ENCODE results near the gene TTYH1. TPM values are rescaled to one million over a fixed set of nuclear protein-coding genes. Genes with fewer than 3 reads are reported as not detected.

The TTYH1 gene
- total RNA-seq, 1 donor from 2014 or later: not detected

- TF ChIP-seq, protein P1, sequence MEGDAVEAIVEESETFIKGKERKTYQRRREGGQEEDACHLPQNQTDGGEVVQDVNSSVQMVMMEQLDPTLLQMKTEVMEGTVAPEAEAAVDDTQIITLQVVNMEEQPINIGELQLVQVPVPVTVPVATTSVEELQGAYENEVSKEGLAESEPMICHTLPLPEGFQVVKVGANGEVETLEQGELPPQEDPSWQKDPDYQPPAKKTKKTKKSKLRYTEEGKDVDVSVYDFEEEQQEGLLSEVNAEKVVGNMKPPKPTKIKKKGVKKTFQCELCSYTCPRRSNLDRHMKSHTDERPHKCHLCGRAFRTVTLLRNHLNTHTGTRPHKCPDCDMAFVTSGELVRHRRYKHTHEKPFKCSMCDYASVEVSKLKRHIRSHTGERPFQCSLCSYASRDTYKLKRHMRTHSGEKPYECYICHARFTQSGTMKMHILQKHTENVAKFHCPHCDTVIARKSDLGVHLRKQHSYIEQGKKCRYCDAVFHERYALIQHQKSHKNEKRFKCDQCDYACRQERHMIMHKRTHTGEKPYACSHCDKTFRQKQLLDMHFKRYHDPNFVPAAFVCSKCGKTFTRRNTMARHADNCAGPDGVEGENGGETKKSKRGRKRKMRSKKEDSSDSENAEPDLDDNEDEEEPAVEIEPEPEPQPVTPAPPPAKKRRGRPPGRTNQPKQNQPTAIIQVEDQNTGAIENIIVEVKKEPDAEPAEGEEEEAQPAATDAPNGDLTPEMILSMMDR (IDR thresholded peaks at IDR 0.05; ENCODE audit: insufficient read depth, low read length, severe bottlenecking): peak; percentile 75
- H3K4me3 ChIP-seq (ENCODE audit: low read depth, low read length): no peak overlapping the region
- peak; percentile 36 for DNase-seq (ENCODE audit: low read depth)
- H3K27me3 ChIP-seq (ENCODE audit: control insufficient read depth, insufficient read depth, low read length): no peaks in the 10 kb centered on the region
- no peak for FAIRE-seq
- H3K36me3 ChIP-seq (ENCODE audit: control insufficient read depth, insufficient read depth, low read length): no peaks in the 10 kb centered on the region
Observed at GRCh38 chr19:54478677-54479266, 63.5 kb downstream of the TTYH1 start.

GRCh38 chr19:54480051-54480450 lies 64.8 kb downstream of the TTYH1 start:
- TF ChIP-seq, protein P1 (IDR thresholded peaks at IDR 0.05; ENCODE audit: insufficient read depth, low read length, severe bottlenecking): no peak
- H3K4me3 ChIP-seq (ENCODE audit: low read depth, low read length): no peak overlapping the region
- no peaks in the 10 kb centered on the region for H3K27me3 ChIP-seq (ENCODE audit: control insufficient read depth, insufficient read depth, low read length)
- DNase-seq (ENCODE audit: low read depth) (no peak), FAIRE-seq (no peak)
- no peaks in the 10 kb centered on the region for H3K36me3 ChIP-seq (ENCODE audit: control insufficient read depth, insufficient read depth, low read length)

DNA sequence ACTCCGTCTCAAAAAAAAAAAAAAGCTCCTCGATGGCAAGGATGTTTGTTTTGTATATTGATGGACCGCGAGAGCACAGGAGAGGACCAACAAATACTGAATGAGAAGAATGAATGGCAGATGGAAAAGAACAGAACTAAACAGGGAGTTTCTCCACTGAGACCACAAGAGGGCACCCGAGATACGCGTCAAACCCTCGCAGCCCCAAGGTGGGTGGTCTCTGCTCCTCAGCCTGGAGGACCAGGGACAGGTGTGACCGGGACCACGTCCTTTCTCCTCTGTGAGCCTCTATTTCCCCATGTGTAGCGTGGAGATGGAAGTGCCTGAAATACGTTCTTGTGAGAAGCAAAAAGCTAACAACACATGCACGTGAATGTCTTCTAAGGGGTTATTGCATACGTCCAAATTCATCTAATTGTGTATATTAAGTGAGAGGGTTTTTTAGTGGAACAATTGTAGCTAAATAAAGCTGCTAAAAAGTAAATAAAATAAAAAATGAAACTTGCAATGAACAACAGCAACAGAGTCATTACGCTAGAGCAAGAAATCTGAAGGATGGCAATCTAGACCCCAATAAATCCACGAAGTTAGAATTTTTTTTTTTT lies 66.2 kb downstream of the TTYH1 start:
- Histone ChIP-seq H3K27me3 (ENCODE audit: control insufficient read depth, insufficient read depth, low read length) (no peaks in the 10 kb centered on the region), H3K4me3 (ENCODE audit: low read depth, low read length) (no peak overlapping the region), H3K36me3 (ENCODE audit: control insufficient read depth, insufficient read depth, low read length) (no peaks in the 10 kb centered on the region)
- DNase-seq (ENCODE audit: low read depth) (peak; percentile 30), FAIRE-seq (no peak)
- TF ChIP-seq, protein P1 (IDR thresholded peaks at IDR 0.05; ENCODE audit: insufficient read depth, low read length, severe bottlenecking): peak; percentile 82

- Histone ChIP-seq H3K4me3 (ENCODE audit: low read depth, low read length) (no peak overlapping the region), H3K27me3 (ENCODE audit: control insufficient read depth, insufficient read depth, low read length) (no peaks in the 10 kb centered on the region), H3K36me3 (ENCODE audit: control insufficient read depth, insufficient read depth, low read length) (no peaks in the 10 kb centered on the region)
- FAIRE-seq: no peak
- DNase-seq (ENCODE audit: low read depth): no peak
- TF ChIP-seq, protein P1 (IDR thresholded peaks at IDR 0.05; ENCODE audit: insufficient read depth, low read length, severe bottlenecking): no peak
Observed at GRCh38 chr19:54482889-54483288, 67.6 kb downstream of the TTYH1 start.

DNA sequence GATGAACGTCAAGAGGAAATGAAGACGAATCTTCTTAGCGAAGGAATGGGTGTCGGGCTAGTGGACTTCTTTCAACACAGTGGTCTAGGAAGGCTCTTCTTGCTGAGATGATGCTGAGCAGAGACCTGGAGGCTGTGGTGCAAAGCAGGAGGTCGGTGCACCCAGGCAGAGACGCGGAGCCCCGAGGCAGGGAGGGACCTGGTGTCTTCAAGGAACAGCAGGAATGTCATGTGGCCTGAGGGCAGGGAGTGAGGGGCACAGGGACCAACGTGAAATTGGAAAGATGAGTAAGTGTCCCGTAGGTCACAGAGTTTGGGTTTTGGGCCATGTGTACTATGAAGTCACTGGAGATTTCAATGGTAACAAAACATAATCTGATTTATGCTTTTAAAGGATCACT lies 69.2 kb downstream of the TTYH1 start:
- Histone ChIP-seq H3K36me3 (ENCODE audit: control insufficient read depth, insufficient read depth, low read length) (no peaks in the 10 kb centered on the region), H3K27me3 (ENCODE audit: control insufficient read depth, insufficient read depth, low read length) (no peaks in the 10 kb centered on the region), H3K4me3 (ENCODE audit: low read depth, low read length) (no peak overlapping the region)
- no peak for DNase-seq (ENCODE audit: low read depth)
- TF ChIP-seq, protein P1 (IDR thresholded peaks at IDR 0.05; ENCODE audit: insufficient read depth, low read length, severe bottlenecking): no peak
- FAIRE-seq: peak; percentile 40

DNA sequence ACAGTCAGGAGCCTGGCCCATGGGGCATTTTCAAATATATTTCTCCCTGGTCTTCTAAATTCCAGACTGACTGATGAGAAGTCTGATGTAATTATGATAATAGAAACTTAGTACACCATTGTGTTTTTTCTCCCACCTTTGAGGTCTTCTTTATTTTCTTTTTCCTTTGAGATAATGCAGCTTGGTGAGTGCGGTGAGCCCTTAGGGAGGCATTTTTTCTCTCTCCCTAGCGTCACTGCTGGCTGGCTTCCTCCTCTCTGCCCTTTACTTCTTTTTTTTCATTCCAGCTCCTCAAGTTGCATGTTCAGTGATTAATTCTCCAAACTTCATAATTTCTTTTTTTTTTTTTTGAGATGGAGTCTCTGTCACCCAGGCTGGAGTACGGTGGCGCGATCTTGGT lies 70.6 kb downstream of the TTYH1 start:
- H3K36me3 ChIP-seq (ENCODE audit: control insufficient read depth, insufficient read depth, low read length): no peaks in the 10 kb centered on the region
- FAIRE-seq: no peak
- H3K27me3 ChIP-seq (ENCODE audit: control insufficient read depth, insufficient read depth, low read length): no peaks in the 10 kb centered on the region
- TF ChIP-seq, protein P1 (IDR thresholded peaks at IDR 0.05; ENCODE audit: insufficient read depth, low read length, severe bottlenecking): no peak
- no peak overlapping the region for H3K4me3 ChIP-seq (ENCODE audit: low read depth, low read length)
- DNase-seq (ENCODE audit: low read depth): no peak
